GM18867 (cell line): ENCODE results near the gene N4BP3.
A peak's percentile ranks its signal among the peaks of the same experiment; 100 is the strongest.
"Not testable (repeated sequence)": the region's sequence is repeated elsewhere in the genome, so short reads cannot be mapped to it uniquely, and the experiment has no call there.

Experiments
- ATAC-seq: cut with Tn5 transposase; IDR thresholded peaks from one replicate; pipeline ENCODE4 v1.9.1; 2021; ENCODE audit warnings: mild to moderate bottlenecking, moderate library complexity; ENCODE audit not compliant: unreplicated experiment

Gene N4BP3, protein sequence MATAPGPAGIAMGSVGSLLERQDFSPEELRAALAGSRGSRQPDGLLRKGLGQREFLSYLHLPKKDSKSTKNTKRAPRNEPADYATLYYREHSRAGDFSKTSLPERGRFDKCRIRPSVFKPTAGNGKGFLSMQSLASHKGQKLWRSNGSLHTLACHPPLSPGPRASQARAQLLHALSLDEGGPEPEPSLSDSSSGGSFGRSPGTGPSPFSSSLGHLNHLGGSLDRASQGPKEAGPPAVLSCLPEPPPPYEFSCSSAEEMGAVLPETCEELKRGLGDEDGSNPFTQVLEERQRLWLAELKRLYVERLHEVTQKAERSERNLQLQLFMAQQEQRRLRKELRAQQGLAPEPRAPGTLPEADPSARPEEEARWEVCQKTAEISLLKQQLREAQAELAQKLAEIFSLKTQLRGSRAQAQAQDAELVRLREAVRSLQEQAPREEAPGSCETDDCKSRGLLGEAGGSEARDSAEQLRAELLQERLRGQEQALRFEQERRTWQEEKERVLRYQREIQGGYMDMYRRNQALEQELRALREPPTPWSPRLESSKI

GRCh38 chr5:178113141-178113787, at the start of gene N4BP3:
Gene N4BP3, plus strand, starts transcription at chr5:178113532. Its CDS starts 6,052 bp downstream, at chr5:178119584.
- peak; percentile 64 for ATAC-seq

DNA sequence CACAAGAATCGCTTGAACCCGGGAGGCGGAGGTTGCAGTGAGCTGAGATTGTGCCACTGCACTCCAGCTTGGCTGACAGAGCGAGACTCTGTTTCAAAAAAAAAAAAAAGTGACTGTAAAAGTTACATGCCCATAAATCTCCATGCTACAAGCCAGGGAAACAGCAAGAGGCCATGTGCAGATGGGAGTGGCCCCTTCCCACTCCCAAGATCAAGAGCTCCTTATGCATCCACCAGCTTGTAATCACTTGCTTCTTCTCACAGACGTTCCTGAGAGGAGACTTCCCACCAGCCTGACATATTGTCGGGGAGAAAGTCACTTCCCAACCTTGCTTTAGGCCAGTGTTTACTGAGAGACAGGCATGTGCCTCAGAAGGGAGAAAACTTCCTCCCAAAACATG, 45.6 kb upstream of the N4BP3 start:
- ATAC-seq = no peak

GRCh38 chr5:178068293-178068692, 45.0 kb upstream of the N4BP3 start:
- no peak for ATAC-seq

GRCh38 chr5:178069909-178070308, 43.4 kb upstream of the N4BP3 start:
- no peak for ATAC-seq

DNA sequence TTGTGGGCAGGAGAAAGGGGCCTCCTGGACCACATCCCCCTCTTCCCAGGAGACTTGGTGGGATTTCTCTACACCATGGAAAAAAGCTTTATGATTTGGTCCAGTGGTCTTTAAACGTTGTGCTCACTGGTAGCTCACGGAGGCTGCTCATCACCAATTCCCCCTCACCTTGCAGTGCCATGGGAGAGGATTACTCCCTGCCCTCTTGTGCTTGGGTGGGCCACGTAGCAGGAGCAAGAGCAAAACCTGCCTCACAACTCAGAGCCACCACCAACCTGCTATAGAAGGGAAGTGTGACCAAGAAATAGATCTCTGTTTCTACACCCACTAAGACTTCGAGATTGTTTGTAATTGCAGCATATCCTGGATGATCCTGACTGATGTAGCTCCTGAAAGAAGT, 42.2 kb upstream of the N4BP3 start:
- ATAC-seq = no peak

GRCh38 chr5:178072749-178073148, 40.6 kb upstream of the N4BP3 start:
- ATAC-seq = no peak

DNA sequence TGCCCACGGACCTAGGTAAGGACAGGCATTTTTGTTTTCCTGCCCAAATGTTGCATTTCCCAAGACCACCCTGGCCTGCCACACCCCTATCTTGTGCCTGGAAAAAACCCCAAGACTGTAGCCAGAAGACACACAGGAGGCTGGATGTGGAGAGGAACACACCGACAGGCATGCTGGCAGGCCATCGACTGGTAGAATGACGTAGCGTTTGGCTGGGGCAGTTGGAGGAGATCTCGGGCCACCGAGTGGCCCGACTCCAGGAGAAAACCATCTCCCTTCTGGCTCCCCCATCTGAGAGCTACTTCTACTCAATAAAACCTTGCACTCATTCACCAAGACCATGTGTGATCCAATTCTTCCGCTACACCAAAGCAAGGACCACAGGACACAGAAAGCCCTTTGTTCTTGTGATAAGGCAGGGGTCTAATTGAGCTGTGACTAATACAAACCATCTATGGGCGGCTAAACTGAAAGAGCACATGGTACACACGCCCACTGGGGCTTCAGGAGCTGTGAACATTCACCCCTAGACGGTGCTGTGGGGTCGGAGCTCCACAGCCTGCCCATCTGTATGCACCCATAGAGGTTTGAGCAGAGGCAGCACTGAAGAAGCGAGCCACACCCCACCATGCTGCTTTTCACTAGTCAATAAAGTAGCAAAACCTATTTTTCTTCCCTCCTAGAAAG, 38.9 kb upstream of the N4BP3 start:
- ATAC-seq = no peak

- not testable (repeated sequence) for ATAC-seq
Observed at GRCh38 chr5:178076965-178077364, 36.4 kb upstream of the N4BP3 start.

DNA sequence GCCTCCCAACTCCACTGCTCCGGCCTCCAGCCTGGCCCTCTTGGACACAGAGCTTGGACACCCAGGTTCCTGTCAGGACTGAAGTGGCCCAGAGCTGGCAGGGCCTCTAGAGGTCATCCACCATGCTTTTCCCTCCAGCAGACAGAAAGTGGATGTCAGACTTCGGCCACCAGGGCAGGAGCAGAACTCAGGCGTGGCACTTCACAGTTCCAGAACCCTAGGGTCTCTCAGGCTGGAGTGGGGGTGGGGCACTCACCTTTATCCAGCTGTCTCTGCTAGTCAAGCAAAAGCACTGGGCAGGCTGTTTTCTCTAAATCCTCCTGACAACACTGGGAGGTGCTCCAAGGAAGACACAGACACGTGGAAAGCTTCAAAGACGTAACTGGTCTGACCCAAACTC, 35.6 kb upstream of the N4BP3 start:
- no peak for ATAC-seq

GRCh38 chr5:178078197-178079010, 34.9 kb upstream of the N4BP3 start:
- no peak for ATAC-seq

DNA sequence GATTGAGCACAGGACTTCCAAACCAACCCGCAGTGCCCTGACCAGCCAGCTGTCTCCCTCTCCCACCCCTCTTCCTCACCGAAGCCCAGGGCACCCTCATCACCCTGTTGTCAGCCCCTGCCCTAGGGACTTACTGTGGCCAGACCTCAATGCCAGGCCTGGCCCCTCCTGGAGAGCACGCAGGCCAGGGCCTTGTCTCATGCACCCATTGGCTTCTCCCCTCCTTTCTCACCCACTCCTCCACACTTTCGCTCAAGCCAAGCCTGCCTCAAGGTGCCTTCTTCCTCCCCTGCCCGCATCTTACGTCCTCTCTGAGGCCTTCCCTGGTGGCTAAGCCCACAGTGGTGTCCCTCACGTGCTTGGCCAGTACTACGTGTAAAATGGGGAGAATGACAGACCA, 33.3 kb upstream of the N4BP3 start:
- no peak for ATAC-seq

GRCh38 chr5:178080618-178081410, 32.5 kb upstream of the N4BP3 start:
- ATAC-seq = no peak

DNA sequence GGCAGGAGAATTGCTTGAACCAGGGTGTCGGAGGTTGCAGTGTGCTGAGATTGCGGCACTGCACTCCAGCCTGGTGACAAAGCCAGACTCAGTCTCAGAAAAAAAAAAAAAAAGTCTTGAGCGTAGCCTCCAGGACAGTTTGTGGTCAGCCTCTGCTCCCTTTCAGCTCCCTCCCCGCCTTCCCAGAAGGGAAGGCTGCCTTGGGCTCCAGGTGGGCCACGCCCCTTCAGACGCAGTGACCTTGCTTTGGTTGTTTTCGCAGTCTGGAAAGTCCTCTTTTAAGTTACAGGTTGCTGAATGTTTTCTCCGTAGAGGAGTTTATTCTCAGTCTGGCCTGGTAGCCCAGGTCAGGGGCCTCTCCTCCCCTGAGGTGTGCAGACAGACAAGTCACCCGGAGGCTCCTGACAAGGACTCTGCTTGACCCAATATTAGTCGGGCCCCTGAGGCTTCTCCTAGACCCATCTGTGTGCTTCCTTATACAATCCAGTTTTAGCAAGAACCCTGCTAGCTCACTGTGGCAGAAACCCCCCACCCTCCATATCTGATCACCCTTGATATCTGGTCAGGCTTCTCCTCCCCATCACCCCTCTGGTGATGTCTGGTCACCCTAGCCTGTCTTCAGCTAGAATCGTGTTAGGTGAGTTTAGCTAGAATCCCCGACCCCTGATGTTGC, 31.6 kb upstream of the N4BP3 start:
- no peak for ATAC-seq

DNA sequence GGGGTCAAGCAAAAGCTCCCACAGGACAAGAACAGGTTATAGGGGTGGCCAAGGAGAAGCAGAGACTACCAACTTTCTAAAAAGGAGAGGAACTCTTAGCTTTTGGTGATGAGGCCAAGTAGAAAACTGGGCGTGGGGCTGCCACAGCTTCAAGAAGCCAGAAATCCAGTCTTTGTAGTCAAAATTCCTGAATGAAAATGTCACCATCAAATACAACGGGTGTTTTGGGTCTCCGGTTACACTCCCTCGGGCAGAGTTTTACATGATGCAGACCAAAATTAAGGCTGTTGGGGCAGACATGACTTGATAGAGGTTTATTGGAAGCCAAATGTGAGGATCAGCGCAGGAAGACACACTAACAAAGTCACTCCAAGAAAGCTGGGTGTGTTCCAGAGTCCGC, 29.4 kb upstream of the N4BP3 start:
- ATAC-seq = no peak

- no peak for ATAC-seq
Observed at GRCh38 chr5:178085316-178085715, 28.0 kb upstream of the N4BP3 start.

DNA sequence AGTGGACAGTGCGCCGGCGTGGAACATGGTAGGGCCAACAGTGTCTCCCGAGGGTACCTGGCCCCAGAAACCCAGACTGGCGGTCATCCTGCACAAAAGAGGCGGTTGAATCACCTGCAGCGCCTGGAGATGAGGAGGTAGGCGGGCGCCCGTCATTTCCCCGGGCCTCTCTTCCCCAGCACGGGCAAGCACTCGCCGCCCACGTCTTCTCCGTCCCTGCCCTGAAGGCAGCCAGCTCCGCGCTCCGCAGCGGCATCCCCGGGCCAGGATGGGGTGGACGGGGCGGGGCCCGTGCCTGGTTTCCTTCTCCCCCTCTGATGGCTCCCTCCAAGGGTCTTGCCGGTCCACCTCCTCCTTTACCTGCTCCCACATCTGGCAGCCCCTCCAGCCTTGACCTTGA, 27.1 kb upstream of the N4BP3 start:
- no peak for ATAC-seq

DNA sequence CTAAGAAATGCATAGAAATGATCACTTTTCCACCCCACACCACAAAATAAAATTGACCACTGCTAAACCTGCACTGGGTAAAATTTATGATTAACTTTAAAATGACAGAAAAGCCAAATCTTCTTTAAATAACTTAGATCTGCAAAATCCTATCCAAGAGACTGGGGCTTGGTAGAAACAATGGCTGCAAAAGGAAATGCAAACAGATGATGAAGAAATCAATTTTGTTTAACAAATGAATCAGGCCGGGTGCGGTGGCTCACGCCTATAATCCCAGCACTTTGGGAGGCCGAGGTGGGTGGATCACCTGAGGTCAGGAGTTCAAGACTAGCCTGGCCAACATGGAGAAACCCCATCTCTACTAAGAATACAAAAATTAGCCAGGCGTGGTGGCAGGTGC, 26.1 kb upstream of the N4BP3 start:
- not testable (repeated sequence) for ATAC-seq

GRCh38 chr5:178090856-178091255, 22.5 kb upstream of the N4BP3 start:
- ATAC-seq = no peak

- ATAC-seq = no peak
Observed at GRCh38 chr5:178093134-178093533, 20.2 kb upstream of the N4BP3 start.
